Stimulated activated CD8-positive, alpha-beta memory T cell treated with anti-CD3 and anti-CD28 coated beads, Interleukin-4, amount 100 ng/mL, for 4 hours (primary cell): Measurements from ENCODE around the gene SPG11.
A peak's percentile ranks its signal among the peaks of the same experiment; 100 is the strongest.
"Not testable (repeated sequence)": the region's sequence is repeated elsewhere in the genome, so short reads cannot be mapped to it uniquely, and the experiment has no call there.

Experiments used
- DNase-seq, 2 donors: peaks; one replicate each; pipeline ENCODE4 v3.0.0-alpha.2; 2020; ENCODE audit warnings: low read depth in 2 of 2, low spot score in 1 of 2

SPG11 gene, protein sequence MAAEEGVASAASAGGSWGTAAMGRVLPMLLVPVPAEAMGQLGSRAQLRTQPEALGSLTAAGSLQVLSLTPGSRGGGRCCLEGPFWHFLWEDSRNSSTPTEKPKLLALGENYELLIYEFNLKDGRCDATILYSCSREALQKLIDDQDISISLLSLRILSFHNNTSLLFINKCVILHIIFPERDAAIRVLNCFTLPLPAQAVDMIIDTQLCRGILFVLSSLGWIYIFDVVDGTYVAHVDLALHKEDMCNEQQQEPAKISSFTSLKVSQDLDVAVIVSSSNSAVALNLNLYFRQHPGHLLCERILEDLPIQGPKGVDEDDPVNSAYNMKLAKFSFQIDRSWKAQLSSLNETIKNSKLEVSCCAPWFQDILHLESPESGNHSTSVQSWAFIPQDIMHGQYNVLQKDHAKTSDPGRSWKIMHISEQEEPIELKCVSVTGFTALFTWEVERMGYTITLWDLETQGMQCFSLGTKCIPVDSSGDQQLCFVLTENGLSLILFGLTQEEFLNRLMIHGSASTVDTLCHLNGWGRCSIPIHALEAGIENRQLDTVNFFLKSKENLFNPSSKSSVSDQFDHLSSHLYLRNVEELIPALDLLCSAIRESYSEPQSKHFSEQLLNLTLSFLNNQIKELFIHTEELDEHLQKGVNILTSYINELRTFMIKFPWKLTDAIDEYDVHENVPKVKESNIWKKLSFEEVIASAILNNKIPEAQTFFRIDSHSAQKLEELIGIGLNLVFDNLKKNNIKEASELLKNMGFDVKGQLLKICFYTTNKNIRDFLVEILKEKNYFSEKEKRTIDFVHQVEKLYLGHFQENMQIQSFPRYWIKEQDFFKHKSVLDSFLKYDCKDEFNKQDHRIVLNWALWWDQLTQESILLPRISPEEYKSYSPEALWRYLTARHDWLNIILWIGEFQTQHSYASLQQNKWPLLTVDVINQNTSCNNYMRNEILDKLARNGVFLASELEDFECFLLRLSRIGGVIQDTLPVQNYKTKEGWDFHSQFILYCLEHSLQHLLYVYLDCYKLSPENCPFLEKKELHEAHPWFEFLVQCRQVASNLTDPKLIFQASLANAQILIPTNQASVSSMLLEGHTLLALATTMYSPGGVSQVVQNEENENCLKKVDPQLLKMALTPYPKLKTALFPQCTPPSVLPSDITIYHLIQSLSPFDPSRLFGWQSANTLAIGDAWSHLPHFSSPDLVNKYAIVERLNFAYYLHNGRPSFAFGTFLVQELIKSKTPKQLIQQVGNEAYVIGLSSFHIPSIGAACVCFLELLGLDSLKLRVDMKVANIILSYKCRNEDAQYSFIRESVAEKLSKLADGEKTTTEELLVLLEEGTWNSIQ (N-terminal part only)

DNA sequence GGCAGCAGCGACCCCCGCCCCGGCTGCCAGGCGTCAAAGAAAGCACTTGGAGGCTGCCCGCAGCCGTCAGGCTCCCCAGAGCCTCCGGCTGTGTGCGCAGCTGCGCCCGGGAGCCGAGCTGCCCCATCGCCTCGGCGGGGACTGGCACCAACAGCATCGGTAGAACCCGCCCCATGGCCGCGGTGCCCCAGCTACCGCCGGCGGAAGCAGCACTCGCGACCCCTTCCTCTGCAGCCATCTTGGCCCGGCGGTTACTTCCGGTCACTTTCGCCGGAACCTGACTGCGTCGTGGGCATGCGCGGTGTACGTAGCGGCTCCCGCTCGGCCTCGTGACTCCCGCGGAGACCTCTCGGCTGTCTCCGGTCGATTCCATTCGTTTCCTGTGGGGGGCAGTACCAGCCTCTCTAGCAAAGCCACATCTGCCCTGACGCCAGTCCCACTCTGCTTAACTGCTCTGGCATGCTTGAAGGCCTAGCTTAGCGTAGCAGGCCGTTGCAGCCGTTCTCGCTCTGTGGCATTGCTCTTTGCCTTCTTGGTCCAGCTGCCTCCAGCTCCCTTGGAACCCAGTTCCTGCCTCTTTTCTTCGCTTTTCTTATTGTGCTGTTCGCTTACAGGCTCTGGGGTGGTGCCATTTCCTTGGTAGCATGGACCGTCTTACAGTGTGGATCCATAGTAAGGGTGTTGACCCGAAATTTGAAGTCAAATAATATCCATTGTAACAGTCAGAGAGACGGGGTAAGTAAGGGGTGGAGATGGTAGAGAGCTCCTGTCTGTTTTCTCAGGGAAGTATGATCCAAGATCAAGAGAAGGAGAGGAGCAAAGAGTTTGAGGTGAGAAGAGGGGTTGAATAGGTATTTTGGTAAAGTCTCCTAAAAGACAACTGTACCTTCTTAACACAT lies at the start of gene SPG11:
TSS of gene SPG11 (minus strand) at position 253 of the 899 bp plus-strand sequence. CDS start at position 238, 15 bp downstream.
- DNase-seq = peak; percentile 91 to 94

DNA sequence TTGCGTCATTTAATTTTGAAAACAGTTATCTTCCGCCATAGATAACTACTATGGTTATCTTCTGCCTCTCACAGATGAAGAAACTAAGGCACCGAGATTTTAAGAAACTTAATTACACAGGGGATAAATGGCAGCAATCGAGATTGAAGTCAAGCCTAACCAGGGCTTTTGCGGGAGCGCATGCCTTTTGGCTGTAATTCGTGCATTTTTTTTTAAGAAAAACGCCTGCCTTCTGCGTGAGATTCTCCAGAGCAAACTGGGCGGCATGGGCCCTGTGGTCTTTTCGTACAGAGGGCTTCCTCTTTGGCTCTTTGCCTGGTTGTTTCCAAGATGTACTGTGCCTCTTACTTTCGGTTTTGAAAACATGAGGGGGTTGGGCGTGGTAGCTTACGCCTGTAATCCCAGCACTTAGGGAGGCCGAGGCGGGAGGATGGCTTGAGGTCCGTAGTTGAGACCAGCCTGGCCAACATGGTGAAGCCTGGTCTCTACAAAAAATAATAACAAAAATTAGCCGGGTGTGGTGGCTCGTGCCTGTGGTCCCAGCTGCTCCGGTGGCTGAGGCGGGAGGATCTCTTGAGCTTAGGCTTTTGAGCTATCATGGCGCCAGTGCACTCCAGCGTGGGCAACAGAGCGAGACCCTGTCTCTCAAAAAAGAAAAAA lies 49.0 kb upstream of the SPG11 start:
- no peak for DNase-seq

DNA sequence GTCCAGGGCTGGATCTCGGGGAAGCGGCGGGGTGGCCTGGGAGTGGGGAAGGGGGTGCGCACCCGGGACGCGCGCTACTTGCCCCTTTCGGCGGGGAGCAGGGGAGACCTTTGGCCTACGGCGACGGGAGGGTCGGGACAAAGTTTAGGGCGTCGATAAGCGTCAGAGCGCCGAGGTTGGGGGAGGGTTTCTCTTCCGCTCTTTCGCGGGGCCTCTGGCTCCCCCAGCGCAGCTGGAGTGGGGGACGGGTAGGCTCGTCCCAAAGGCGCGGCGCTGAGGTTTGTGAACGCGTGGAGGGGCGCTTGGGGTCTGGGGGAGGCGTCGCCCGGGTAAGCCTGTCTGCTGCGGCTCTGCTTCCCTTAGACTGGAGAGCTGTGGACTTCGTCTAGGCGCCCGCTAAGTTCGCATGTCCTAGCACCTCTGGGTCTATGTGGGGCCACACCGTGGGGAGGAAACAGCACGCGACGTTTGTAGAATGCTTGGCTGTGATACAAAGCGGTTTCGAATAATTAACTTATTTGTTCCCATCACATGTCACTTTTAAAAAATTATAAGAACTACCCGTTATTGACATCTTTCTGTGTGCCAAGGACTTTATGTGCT lies 48.4 kb upstream of the SPG11 start:
- no peak for DNase-seq

DNA sequence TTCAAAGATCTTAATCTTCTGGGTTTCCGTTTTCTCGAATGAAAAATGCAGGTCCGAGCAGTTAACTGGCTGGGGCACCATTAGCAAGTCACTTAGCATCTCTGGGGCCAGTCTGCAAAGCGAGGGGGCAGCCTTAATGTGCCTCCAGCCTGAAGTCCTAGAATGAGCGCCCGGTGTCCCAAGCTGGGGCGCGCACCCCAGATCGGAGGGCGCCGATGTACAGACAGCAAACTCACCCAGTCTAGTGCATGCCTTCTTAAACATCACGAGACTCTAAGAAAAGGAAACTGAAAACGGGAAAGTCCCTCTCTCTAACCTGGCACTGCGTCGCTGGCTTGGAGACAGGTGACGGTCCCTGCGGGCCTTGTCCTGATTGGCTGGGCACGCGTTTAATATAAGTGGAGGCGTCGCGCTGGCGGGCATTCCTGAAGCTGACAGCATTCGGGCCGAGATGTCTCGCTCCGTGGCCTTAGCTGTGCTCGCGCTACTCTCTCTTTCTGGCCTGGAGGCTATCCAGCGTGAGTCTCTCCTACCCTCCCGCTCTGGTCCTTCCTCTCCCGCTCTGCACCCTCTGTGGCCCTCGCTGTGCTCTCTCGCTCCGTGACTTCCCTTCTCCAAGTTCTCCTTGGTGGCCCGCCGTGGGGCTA lies 47.8 kb upstream of the SPG11 start, which contains the start of the genes B2M and PATL2:
TSS of gene B2M (plus strand) at position 422 of the 647 bp plus-strand sequence. CDS start at position 452, 30 bp downstream.
TSS of gene PATL2 (minus strand) at position 228 of the 647 bp plus-strand sequence. CDS start 34,833 bp downstream, outside the sequence.
- peak; percentile 87 to 91 for DNase-seq

DNA sequence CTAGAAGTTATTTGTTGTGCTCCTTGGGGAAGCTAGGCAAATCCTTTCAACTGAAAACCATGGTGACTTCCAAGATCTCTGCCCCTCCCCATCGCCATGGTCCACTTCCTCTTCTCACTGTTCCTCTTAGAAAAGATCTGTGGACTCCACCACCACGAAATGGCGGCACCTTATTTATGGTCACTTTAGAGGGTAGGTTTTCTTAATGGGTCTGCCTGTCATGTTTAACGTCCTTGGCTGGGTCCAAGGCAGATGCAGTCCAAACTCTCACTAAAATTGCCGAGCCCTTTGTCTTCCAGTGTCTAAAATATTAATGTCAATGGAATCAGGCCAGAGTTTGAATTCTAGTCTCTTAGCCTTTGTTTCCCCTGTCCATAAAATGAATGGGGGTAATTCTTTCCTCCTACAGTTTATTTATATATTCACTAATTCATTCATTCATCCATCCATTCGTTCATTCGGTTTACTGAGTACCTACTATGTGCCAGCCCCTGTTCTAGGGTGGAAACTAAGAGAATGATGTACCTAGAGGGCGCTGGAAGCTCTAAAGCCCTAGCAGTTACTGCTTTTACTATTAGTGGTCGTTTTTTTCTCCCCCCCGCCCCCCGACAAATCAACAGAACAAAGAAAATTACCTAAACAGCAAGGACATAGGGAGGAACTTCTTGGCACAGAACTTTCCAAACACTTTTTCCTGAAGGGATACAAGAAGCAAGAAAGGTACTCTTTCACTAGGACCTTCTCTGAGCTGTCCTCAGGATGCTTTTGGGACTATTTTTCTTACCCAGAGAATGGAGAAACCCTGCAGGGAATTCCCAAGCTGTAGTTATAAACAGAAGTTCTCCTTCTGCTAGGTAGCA lies 47.0 kb upstream of the SPG11 start:
- no peak for DNase-seq

DNA sequence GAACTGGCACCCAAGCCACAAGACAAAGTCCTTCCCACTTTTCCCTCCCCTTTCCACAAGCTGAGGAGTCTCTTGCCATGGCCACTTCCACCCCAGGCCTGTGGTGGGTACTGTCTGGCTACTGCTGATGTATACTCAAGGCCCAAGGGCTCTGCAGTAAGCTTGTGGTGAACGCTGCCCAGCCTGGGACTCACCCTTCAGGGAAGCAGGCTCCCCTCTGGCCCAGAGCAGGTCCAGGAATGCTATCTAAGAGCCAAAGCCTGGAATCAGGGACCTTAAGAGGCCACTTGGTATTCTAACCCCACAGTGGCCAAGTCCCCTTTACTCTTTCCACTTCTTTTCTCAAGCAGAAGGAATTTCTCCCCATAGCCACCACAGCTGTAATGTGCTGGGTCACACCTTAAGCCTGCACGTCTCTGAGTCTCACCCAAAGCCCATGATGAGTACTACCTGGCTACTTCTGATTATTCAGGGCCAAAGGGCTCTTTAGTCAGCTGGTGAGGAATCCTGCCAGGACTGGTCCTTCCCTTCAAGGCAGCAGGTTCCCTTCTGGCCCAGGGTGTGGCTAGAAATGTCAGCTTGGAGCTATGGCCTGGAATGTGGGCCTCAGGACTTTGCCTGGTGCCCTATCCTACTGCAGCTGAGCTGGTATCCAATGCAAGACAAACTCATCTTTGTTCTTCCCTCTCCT lies 43.6 kb upstream of the SPG11 start:
- no peak for DNase-seq

DNA sequence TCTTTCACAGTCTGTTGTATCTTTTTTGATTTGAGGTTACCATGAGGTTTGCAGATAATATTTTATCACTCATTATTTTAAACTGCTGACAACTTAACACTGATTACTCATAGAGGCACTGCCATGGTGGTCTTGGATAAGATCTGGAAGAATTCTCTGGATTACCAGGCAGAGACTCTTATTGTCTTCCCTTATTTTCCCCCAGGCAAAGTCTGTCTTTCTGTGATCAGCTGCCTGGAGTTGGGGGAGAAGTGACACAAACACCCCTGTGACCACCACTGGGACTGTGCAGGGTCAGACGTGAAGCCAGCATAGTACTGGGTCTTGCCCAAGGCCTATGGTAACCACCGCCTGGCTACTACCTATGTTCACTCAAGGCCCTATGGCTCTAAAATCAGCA lies 42.9 kb upstream of the SPG11 start:
- DNase-seq = no peak

DNA sequence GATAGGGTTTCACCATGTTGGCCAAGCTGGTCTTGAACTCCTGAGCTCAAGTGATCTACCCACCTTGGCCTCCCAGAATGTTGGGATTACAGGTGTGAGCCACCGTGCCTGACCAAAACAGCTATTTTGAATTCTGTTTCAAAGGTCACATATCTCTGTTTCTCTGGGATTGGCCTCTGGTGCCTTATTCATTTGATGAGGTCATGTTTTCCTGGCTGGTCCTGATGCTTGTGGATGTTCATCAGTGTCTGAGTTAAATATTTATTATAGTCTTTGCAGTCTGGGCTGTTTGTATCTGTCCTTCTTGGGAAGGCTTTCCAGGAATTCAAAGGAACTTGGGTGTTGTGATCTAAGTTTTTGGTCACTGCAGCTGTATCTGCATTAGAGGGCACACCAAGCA lies 42.5 kb upstream of the SPG11 start:
- DNase-seq = no peak

DNA sequence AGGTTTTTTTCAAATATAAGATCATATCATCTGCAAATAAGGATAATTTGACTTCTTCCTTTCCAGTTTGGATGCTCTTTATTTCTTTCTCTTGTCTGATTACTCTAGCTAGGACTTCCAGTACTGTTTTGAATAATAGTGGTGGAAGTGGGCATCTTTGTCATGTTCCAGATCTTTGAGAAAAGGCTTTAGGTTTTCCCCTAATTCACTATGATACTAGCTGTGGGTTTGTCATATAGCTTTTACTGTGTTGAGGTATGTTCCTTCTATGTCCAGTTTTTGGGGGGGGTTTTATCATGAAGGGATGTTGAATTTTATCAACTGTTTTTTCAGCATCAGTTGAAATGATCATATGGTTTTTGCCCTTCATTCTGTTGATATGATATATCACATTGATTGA lies 37.2 kb upstream of the SPG11 start:
- not testable (repeated sequence) for DNase-seq

DNA sequence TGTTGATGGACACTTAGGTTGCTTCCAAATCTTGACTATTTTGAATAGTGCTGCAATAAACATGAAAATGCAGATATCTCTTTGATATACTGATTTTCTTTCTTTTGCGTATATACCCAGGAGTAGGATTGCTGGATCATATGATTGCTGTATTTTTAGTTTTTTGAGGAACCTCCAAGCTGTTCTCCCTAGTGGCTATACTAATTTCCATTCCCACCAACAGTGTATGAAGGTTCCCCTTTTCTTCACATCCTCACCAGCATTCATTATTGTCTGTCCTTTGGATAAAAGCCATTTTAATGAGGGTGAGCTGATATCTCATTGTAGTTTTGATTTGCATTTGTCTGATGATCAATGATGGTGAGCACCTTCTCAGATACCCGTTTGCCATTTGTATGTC lies 35.2 kb upstream of the SPG11 start:
- no peak for DNase-seq

DNA sequence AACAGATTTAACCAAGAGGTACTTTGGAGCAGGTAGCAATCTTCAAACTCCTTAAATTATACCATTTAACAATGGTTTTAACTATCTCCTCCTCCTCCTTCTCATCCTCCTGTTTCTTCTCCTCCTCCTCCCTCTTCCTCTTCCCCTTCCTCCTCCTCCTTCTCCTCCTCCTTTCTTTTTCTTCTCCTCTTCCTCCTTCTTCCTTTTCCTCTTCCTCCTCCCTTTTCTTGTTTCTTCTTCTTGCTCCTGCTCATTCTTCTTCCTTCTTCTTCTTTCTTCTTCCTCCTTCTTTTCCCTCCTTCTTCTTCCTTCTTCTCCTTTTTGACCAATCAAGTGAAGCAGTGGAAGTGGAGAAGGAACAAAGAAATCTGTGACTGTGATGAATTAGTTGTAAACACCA lies 33.6 kb upstream of the SPG11 start:
- no peak for DNase-seq

DNA sequence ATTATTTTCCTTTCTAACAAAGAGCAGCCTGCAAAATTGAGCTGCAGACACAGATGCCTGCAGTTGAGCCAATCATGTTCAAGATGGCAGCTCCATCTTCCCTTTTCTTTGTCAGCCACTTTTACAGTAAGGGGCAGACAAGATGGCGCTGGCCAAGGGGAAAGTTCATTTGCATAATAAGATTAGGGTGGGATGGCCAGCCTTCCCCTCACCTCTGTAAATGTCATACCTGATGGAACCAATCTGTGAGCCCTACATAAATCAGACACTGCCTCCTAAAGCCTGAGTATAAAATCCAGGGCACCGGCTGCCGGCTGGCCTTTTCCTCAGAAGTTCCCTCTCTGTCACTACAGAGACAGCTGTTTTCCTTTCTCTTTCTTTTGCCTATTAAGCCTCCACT lies 31.8 kb upstream of the SPG11 start:
- no peak for DNase-seq

DNA sequence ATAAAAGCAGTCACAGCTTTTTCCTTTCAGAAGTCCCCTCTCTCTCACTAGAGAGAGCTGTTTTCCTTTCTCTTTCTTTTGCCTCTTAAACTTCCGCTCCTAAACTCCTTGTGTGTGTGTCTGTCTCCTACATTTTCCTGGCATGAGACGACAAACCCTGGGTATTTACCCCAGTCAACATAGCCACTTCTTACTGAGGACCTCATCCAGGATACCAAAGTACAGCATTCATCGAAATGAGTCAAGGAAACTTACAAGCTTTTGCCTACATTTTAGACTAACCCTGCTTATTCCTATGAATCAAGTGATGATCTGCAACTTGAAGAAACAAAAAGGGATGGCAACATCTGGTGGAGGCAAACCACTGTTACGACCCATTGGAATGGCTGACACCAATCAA lies 31.0 kb upstream of the SPG11 start:
- no peak for DNase-seq

DNA sequence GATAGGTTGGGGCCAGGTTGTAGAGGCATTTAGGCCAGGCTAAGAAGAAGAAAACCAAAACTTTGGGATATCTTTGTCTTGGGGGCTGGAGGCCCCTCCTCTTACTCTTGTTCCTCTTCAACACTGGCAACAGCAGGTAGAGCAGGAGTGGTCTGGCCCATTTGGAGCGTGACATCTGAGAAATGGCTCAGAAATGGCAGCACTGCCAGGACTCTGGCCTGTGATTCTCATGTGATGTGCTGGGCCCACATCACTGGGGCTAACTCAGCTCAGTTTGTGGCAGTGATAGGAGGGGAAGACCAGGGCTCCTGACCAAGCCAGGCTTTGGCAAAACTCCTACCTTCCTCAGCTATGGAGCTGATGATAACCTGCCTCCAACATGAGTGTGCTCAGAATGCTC lies 29.2 kb upstream of the SPG11 start:
- no peak for DNase-seq

DNA sequence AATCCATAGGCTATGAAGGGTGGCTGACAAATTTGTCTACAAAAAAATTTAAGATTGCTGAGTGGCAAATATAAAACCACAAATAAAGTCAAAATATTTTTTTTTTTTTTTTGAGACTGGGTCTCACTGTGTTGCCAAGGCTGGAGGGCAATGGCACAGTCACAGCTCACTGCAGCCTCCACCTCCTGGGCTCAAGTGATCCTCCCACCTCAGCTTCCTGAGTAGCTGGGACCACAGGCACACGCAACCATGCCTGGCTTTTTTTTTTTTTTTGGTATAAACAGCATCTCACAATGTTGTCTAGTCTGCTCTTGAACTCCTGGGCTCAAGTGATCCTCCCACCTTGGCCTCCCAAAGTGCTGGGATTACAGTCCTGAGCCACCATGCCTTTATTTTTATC lies 26.8 kb upstream of the SPG11 start:
- not testable (repeated sequence) for DNase-seq

DNA sequence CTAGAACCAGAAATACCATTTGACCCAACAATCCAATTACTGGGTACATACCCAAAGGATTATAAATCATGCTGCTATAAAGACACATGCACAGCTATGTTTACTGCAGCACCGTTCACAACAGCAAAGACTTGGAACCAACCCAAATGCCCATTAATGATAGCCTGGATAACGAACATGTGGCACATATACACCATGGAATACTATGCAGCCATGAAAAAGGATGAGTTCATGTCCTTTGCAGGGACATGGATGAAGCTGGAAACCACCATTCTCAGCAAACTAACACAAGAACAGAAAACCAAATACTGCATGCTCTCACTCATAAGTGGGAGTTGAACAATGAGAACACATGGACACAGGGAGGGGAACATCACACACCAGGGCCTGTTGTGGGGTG lies 25.9 kb upstream of the SPG11 start:
- not testable (repeated sequence) for DNase-seq
